ENCODE data around the gene NEDD9. TPM values are rescaled to one million over a fixed set of nuclear protein-coding genes. Genes with fewer than 3 reads are reported as not detected.

Gene NEDD9
- polyA plus RNA-seq, 1 of the 3 experiments (the other 2 are of a cell fraction) = 7.4 TPM

DNA sequence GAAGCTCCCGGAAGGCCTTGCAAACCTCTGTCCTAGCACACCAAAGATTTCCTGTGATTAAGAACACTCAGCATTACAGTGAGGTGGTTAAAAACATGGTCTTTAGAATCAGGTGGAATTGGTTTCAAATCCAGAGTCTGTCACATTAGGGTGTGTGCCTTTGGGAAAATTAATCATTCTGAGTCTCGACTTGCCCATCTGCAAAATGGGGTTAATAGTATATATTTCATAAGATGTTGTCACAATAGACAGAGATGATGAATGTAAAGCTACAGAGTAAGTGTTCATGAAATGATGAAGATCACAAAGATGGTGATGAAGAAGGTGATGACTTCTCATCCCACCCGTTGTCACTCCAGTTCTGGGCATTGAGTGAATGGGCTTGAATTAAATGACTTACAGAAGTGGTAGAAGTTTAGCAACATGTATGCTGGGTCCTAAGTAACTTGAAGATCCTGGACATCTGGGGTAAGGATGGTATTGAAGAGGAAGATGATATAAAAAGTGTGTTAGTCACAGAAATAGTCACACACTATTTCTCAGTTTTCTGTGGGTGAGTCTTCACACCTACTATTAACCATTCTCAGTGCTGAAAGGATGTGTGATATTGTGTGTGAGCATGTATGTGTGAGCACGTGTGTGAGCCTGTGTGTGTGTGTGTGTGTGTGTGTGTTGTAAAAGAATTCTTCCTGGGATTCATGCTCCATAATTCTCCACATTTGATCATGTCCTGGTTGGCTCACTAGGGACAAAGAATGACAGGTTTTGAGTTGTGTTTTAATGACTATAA, 28.0 kb upstream of the NEDD9 start (continued):
- no peak for TF ChIP-seq REST (IDR thresholded peaks at IDR 0.05; ENCODE audit: low read depth, low read length)
- TF ChIP-seq FOXM1 (IDR thresholded peaks at IDR 0.05; ENCODE audit: low read depth) = no peak
- TF ChIP-seq GABPA (IDR thresholded peaks at IDR 0.05; ENCODE audit: low read depth) = no peak

DNA sequence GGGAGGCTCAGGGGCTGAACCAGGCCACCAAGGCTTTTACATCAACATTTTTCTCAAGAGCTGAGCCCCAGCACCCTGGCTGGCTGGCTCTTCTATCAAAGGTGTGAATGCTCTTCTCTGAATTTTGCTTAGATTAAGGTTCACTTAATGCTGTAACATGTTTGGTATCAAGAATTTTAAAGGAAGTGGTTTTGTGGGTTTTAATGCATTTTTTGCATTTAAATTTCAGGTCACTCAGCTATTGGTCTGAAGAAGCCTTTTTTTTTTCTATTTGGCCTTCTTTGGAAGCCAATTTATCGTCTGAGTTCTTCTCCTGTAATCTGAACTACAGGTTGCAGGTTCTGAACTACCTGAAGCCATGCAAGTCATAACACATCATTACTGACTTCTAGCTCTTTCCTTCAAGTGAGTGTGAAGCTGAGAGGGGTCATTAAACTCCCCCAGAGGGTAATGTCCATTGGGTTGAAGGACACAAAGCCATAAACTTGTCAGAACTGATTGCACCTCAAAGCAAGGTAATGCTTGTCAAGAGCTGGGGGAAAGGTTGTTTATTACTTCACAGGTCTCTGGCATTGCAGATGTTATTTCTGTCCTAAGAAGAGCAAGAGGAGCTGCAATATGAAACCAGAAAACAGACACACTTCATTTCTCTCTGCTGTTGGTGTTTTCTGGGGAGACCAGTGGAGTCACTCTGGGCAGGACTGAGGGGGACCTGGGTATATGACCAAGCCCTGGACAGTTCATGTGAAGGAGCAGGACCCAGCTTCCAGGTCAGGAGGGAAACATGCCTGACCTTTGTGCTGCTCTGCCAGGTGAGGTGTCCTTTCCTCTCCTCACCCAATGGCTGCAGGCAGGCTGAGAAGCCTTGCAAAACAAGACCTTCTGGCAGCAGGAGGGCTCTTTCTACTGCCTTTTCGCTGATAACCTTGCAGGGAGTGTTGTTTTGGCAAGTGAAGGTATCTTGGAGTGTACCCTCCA, 26.1 kb upstream of the NEDD9 start:
- no peaks in the 10 kb centered on the region for H4K20me1 ChIP-seq (ENCODE audit: insufficient read depth)
- H3K9me2 ChIP-seq = no peaks in the 10 kb centered on the region
- H3K4me2 ChIP-seq = no peak overlapping the region
- POLR2A ChIA-PET = no interaction called here
- H3F3A ChIP-seq (replicated peaks; ENCODE audit: insufficient read depth) = no peaks in the 10 kb centered on the region
- no peak overlapping the region for H3K9ac ChIP-seq
- no peak overlapping the region; a peak in 1 of 4 replicates for H3K27ac ChIP-seq (ENCODE audit: low read depth in 2 of 2, low read length in 1 of 2)
- no peak overlapping the region for H3K4me3 ChIP-seq (ENCODE audit: low read depth in 2 of 2, low read length in 1 of 2)
- no peaks in the 10 kb centered on the region for H3K9me3 ChIP-seq
- DNase-seq = no peak
- TF ChIP-seq, protein P1, sequence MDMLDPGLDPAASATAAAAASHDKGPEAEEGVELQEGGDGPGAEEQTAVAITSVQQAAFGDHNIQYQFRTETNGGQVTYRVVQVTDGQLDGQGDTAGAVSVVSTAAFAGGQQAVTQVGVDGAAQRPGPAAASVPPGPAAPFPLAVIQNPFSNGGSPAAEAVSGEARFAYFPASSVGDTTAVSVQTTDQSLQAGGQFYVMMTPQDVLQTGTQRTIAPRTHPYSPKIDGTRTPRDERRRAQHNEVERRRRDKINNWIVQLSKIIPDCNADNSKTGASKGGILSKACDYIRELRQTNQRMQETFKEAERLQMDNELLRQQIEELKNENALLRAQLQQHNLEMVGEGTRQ (IDR thresholded peaks at IDR 0.05; ENCODE audit: borderline replicate concordance, low read depth, low read length) = no peak
- TF ChIP-seq PBX3 (IDR thresholded peaks at IDR 0.05) (no peak), SMC3 (IDR thresholded peaks at IDR 0.05; ENCODE audit: low read depth, low read length) (no peak), POLR2AphosphoS5 (IDR thresholded peaks at IDR 0.05; ENCODE audit: low read depth, low read length) (no peak), YY1 (IDR thresholded peaks at IDR 0.05; ENCODE audit: low read depth) (no peak)
- H3K36me3 ChIP-seq (replicated peaks in 1 of 2; ENCODE audit: control insufficient read depth in 1 of 2, insufficient read depth in 2 of 2, low read length in 1 of 2) = no peaks in the 10 kb centered on the region
- H3K27me3 ChIP-seq (ENCODE audit: insufficient read depth) = no peaks in the 10 kb centered on the region
- H3K4me1 ChIP-seq (ENCODE audit: control insufficient read depth in 1 of 2, insufficient read depth in 2 of 2, low read depth in 1 of 2, low read length in 1 of 2) = peaks cover 8 to 12% of the 10 kb centered on the region in 2 experiments; a peak in 3 of 4 replicates
- WGBS (ENCODE audit: low lambda C conversion rate) = 89% methylated on average over 2 of the region's 2 CpGs
- CTCF ChIA-PET = no interaction called here
- H2AFZ ChIP-seq (ENCODE audit: low read depth) = no peak overlapping the region
- no peaks in the 10 kb centered on the region for H3K79me2 ChIP-seq (ENCODE audit: insufficient read depth)
